GM15510 (cell line): Measurements from ENCODE around the gene MAPK8IP3.
A peak's percentile ranks its signal among the peaks of the same experiment; 100 is the strongest.

Experiments
- POLR2A ChIP-seq: IDR thresholded peaks from 3 replicates; pipeline ENCODE4 v1.6.1; 2011; ENCODE audit warnings: borderline replicate concordance; ENCODE audit not compliant: insufficient read length; ENCODE audit errors: extremely low read depth

MAPK8IP3 gene

GRCh38 chr16:1782408-1783264 is 76.6 kb downstream of the MAPK8IP3 start, which contains the start of the genes NUBP2 and SPSB3:
TSS of gene NUBP2 (plus strand) at chr16:1782960. CDS start at chr16:1783021, 61 bp downstream.
TSS of gene SPSB3 (minus strand) at chr16:1782571. CDS start at chr16:1781483, 1,088 bp downstream.
- peak; percentile 77 for TF ChIP-seq POLR2A

- TF ChIP-seq POLR2A, result no peak
Measured at GRCh38 chr16:1784977-1785845, 79.2 kb downstream of the MAPK8IP3 start.

GRCh38 chr16:1785846-1786170 is 79.8 kb downstream of the MAPK8IP3 start:
- TF ChIP-seq POLR2A, result no peak

- no peak for TF ChIP-seq POLR2A
Measured at GRCh38 chr16:1786242-1787055, 80.5 kb downstream of the MAPK8IP3 start.

GRCh38 chr16:1787056-1787321 is 81.0 kb downstream of the MAPK8IP3 start:
- no peak for TF ChIP-seq POLR2A

- TF ChIP-seq POLR2A, result no peak
Measured at GRCh38 chr16:1787322-1788094, 81.5 kb downstream of the MAPK8IP3 start.

GRCh38 chr16:1788095-1788707 is 82.2 kb downstream of the MAPK8IP3 start:
- TF ChIP-seq POLR2A, result no peak

GRCh38 chr16:1788708-1789100 is 82.7 kb downstream of the MAPK8IP3 start:
- TF ChIP-seq POLR2A, result no peak

GRCh38 chr16:1789643-1790045 is 83.6 kb downstream of the MAPK8IP3 start:
- no peak for TF ChIP-seq POLR2A

GRCh38 chr16:1790261-1790610 is 84.2 kb downstream of the MAPK8IP3 start:
- TF ChIP-seq POLR2A, result no peak

GRCh38 chr16:1790611-1791255 is 84.7 kb downstream of the MAPK8IP3 start:
- no peak for TF ChIP-seq POLR2A

GRCh38 chr16:1791256-1791942 is 85.4 kb downstream of the MAPK8IP3 start:
- TF ChIP-seq POLR2A, result no peak
